Measurements from ENCODE around the gene CRYGN.

CRYGN gene

DNA sequence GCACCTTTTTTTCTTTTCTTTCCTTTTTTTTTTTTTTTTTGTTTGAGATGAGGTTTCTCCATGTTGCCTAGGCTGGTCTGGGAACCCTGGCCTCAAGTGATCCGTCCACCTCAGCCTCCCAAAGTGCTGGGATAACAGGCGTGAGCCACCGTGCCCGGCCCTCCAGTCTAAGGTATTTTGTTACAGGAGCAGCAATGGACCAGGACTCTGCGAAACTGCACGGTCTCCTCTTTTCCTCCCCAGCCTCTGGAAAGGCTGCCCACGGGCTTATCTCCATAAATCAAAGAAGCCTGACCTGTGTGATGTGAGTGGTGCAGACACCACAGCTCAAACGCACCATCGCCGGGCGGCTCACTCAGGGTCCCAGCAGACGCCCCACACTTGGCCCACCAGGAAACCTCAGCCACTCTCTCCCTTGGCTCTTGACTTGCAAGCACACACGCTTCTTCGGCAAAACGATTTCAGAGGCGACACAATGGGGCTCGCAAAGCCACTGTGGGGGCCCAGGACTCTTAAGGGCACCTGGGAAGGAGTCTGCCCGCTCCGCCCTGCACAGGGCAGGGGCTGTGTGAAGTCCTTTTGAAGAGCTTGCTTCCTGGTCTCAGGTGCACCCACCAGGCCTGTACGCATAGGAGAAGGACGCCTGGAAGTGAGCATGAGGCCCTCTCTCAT lies 50.7 kb downstream of the CRYGN start:
- no peak for FAIRE-seq

DNA sequence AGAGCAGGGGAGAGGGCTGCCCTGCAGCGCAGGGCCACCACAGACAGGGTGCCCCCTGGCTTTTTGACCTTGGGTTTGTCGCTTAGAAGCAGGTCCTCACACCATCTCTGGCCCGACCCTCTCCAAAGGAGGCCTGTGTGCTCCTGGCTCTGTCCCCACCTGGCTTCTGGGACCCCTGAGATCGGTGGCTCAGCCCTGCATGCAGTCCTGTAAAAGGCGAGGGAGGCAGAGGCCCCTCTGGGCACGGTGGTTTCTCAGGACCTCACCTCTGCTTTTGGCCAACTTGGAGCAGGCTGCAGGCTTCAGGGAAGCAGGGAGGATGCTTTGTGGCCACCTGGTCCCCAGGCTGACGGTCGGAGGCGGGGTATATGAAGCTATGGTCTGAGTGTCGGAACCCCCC lies 51.5 kb downstream of the CRYGN start:
- FAIRE-seq, result no peak

DNA sequence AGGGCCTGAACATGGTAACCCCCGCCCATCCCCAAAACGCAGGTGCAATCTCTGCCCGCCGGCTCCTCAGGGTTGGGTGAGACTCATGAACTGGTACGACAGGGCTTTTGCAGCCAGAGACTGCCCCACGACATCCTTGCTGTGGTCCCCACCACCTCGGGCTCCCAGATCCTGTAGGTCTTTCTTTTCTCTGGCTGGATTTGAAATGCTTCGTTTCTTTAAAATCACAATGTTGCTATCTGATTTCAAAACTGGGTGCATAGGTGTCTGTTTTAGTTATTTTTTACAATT lies 52.0 kb downstream of the CRYGN start:
- FAIRE-seq, result no peak

DNA sequence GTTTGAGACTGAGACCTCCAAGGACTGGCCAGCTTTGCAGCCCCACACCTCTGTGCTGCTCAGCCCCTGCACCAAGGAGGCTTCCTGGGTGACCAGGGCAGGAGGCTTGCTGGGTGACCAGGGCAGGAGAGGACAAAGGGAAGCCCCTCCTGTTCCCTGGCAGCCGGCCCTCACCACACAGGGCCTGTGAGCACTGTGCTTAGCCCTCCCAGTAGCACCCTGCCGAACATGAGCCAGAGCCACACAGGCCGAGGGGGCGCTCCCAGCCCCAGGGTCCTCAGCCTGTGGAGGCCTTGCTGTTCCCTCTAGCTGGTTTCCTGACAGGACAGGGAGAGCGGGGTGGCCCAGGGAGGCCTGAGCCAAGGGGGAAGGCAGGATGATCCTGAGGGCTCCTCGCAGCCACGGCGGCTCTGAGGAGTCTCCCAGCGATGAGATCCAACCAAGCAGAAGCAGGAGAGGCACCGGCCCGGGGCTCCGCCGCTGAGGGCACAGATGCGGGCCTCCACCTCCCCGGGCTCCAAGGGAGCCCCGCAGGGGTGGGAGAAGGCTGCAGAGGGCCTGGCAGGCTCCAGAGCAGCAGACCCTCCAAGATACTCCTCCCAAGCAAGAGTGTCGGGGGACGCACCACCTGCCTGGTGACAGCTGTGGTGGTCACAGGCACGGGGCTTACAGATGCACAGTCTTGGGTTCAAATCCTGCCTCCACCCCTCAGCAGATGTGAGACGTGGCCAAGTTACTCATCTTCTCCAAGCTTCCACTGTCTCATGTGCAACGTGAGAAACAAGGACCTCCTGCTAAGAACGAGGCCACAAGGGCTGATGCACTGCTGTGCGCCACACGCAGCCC lies 52.6 kb downstream of the CRYGN start:
- no peak for FAIRE-seq

DNA sequence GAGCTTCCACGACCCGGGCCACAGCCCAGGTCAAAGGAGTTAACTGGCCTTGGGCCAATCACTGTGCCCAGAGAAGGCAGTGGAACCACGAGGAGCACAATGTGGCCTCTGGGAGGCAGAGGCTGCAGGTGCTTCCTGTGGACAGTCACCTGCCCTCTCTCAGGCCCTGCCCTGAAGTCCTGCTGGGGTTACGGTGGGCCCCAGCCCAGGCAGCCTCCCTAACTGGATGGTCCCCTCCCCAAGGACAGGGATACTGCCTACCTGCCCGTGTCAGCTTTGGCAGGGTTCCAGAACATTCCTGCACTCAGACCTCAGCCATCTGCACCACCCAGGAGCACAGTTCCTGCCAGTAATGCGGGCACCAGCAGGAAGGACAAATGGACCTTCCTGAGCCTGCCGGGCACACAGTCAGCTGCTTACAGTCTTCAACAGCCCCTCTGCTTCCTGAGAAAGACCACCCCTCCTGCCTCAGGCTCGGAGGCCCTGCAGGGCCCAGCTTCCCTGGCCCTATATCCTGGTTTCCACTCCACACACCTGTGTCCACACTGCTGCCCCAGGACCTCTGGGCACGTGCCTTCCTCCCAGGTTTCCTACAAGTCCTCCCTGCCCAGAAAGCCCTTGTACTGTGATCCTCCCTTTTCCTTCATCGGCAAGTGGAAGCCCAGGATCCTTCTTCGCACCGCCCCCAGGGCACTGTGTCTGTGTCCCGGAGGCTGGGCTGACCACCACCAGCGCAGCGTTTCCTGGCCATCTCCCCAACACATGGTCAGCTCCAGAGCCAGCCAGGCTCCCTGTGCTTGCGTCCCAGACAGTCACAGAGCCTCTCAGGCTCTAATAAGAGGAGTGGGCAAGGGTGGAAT lies 53.4 kb downstream of the CRYGN start:
- no peak for FAIRE-seq

DNA sequence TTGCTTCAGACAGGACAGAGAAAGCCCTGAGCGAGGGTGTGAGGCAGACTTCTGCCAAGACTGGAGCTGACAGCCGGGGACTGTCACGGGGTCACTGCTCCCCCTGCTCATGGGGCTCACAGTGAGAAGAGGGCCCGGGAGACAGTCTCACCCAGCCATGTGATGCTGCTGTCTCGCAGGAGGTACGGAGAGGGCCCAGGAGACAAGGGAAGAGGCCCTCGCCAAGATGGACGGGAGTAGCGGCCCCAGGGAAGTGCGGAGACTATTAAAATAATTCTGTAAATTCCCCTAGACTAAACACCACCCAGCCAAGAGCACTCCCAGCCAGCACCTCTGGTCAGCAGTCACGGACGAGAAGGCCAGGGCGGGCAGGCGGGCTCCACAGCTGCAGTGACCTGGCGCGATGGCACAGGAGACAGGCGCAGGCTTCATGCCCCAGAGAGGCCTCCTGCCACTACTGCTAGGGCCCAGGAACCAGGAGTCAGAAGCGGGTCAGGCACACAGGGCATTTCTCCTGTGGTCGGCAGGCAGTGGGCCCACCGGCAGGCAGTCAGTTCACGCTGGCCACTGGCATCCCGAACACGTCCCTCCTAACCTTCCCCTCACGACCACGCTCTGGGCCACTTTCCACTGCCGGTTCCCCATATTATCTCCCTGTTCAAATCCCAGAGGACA lies 54.2 kb downstream of the CRYGN start:
- FAIRE-seq, result no peak

DNA sequence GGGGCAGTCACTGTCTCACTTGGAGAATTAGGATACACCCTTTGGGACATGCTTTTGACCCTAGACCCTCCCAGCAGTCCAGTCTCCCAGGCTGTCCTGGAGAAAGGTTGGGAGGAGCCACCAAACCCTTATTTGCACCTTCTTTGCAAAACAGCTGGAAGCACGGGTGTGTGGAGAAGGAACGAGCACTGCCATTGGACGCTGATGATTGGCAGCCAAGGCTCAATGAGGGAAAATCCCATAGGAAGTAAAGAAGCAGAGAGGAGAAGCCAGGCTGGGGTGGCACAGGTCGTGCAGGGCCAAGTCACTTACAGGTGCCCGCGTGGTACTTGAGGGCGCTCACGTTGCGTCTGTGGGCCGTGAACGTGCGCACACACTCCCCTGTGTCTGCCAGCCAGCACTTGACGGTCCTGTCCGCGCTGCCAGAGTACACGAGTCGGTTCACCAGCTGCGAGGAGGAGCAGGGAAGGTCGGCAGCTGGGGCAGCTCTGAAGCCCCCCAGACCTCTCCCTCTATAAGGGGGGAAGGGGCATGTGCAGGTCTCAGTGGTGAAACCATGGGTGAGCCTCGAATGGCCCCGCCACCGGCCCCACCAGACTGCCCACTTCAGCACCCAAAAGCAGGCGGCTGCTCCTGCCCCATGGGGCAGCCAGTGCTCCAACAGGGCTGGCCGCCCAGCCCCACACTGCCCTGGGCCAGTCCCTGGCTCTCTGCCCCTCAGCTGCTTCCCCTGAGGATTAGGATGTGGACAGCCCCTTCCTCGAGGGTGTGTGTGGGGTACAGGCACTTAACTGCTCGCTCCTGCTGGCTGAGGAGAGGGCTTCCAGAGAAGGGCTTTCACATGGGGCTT lies 54.9 kb downstream of the CRYGN start:
- FAIRE-seq, result no peak

DNA sequence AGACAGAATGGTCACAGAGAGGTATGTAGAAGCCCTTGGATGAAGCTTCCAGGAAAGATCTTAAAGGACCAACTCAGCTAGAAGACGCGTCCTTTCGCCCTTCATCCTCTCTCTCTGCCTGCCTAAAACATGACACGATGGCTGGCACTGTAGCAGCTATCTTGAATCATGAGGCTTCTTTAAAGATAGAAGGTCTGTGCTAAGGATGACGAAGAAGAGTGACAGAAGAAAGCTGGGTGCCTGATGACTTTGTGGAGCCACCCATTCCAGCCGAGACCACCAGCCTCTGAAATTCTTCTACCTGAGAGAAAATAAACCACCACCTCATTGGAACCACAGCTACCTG lies 55.6 kb downstream of the CRYGN start:
- no peak for FAIRE-seq

DNA sequence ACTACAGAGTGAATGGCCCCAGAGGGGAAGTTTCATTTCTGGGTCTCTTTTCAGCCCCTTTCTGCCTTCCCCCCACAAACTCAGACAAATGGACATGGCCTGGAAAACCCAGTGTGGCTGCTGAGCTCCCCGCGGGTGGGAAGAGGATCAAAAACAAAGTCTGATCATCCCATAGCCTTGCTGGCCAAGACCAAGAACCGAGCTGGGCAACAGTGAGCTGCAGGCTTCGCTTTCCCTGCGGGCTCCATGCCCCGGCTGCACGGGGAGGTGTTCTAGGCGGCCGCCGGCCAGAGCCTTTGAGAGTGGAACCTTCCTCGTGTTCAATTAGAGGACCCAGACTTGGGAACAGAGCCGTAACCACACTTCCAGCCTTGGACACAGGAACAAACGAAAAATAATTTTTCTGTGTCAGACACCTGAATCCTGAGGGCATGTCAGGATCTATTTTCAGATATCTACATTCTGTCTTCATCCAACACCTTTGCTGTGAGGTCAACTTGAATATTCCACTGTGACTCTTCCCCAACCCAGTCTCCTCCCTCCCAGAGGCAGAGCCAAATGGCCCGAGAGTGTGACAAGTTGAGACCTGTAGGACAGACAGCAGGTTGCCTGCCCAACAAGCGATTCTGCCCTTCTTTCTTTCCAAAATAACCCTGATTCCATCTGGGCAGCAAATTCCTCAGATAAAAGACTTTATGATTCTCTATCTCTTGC lies 56.1 kb downstream of the CRYGN start:
- no peak for FAIRE-seq

DNA sequence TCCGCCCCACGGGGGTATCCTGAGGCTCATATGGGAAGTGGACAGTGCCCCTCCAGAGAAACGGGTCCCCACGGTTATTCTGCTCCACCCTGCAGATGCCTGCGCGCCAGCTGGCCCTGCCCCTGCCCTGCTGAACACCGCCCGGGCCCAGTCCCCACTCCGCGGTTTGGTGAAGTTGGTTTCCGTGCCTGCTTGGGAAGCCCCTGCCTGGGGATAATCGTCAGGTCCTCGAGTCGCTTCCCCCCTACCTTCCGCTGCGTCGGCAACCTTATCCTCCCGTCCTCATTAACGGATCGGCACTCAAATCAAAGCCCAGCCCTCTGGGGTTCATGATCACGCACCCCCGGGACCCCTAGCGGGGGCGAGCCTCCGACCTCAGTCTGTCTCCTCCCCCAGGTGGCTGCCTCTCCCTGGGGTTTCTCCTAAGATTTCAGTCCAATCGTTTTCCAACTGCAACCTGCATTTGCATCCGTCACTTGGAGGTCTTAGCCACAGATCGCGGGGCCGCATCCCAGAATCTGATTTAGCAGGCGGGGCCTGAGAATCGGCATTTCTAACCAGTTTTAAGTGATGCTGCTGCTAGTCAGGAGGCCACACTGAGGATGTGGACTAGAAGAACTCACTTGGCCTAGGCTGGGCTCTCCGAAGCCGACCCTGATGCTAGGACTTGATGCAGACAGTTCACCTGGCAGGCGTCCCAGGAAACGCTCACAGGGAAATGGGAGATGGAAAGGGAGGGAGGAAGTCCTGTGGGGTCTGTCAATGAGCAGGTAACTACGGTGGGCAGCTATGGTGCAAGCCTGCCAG lies 57.7 kb downstream of the CRYGN start:
- FAIRE-seq, result no peak

DNA sequence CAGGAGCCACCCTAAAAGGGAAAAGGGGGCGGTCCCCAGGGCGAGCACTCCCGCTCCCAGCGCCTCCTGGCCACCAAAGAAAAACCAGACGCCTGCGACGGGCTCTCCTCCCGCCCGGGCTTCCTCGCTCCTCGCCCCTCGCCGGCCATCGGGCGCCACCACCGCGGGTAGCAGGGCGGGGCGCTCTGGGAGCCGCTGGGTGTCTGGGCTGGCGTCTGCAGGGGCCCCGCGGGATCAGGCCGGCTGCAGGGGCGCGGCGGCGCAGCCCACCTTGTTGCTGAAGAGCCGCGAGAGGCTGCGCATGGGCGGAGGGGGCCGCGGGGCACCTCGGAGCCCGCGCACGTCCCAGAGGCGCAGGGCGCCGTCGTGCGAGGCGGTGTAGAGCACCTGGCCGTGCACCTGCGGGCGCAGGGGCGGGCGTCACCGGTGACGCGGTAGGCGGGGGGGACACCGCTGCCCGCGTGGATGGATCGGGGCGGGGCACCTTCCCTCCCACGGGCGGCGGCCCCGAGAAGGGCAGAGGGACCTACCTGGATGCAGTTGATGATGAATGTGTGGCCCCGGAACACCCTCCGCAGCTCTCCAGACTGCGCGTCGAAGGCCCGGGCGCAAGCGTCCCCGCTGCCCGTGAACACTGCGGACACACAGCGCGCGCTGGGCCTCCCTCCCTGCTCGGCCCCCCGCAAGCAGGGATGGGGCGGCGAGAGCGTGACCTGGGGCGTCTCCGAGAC lies 58.4 kb downstream of the CRYGN start:
- no peak for FAIRE-seq

DNA sequence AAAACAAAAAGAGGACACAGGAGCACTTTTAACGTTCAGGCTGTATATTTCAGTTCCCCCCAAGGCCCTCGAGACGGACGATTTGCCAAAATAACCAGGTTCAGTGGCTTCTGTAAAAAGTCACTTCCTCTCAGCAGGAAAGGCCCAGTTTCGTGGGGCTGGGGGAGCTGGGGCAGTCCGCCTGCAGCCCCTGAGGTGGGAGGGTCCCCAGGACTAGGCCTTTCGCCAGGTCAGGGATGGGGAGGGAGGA lies 58.9 kb downstream of the CRYGN start:
- no peak for FAIRE-seq

DNA sequence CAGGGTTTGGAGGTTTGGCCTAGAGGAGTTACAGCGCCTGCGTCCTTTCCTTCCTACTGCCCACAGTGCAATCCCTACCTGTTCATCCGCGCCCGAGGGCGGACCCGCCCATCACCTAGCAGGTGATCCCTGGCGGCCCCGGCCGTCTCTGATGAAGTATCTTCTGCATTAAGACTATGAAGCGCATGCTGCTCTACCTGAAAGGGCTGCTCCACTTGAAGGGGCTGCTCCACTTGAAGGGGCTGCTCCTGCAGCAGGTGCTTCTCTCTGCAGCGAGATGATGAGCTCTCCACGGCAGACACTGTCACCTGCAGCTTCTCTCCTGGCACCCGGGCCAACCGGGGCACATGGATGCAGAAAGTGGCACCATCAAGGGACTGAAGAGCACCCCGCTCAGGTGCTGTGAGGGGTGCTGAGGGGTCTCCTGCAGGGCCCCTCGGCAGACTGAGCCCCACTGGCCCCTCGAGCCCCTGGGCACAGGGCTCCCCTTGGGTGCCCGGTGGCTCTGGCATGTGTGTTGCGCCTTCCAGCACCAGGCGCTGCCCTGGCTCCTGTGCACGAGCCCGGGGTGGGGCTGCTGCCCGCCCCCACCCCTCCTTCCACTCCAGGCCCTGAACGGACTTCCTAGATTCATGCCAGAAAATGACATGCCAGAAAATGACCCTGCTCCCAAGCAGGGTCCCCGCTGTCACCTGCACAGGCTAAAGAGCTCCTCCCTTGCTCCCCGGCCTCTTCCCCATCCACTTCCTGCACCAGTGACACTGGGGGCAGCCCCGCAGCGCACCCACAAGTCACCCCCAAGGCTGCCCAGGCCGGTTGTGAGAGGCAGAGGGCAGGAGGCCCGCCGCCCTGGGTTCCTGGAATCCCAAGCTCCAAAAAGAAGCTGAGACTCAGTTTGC lies 59.5 kb downstream of the CRYGN start:
- FAIRE-seq, result no peak

DNA sequence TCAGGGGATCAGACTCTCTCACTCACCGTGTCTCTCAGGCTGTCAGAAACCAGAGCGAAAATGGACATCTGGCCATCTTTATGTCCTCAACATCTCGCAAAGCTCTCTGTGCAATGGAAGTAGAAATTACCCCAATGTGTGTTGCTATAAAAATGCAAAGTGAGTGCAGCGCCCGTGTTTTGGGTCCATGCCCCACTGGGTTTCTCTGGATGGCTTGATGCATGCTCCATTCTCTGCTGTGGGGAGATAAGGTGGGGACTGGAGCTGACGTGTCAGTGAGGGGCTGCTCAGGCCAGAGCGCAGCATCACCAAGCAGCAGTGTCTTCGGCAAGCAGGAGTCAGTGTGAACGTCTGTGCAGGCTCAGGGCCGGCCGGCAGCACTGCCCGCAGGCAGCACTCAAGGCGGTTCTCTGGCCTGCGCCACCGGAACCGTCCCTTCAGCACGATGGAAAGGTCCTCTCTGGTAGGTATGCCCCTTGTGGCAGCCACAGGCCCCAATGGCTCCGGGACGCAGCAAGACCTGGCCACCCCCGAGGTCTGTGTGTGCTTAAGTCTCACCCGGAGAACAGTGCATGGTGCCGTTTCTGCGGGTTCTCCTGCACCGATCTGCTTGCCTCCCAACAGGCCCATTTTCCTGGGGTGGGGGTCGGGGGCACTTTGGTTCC lies 60.3 kb downstream of the CRYGN start:
- FAIRE-seq, result no peak

DNA sequence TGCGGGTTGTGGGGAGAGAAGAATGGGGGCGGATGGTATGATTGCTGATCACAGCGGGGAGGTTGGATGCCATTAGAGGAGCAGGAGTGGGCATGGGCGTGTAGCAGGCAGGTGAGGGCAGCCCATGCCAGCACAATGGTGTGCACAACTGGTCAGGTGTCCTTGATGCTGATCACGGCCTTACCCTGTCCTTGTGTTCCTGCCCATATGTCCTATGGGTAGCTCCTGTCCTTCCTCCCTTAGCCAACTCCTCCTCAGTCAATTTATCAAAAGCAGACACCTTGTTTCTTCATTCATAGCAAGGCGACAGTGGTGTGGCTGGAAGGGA lies 60.8 kb downstream of the CRYGN start:
- FAIRE-seq, result no peak
